GM21390 (cell line): ENCODE results near the gene DNAH3.
"Not testable (repeated sequence)": the region's sequence is repeated elsewhere in the genome, so short reads cannot be mapped to it uniquely, and the experiment has no call there.

Experiments used
- ATAC-seq: cut with Tn5 transposase; IDR thresholded peaks from one replicate; pipeline ENCODE4 v1.9.1; 2021; ENCODE audit not compliant: unreplicated experiment

The DNAH3 gene, protein sequence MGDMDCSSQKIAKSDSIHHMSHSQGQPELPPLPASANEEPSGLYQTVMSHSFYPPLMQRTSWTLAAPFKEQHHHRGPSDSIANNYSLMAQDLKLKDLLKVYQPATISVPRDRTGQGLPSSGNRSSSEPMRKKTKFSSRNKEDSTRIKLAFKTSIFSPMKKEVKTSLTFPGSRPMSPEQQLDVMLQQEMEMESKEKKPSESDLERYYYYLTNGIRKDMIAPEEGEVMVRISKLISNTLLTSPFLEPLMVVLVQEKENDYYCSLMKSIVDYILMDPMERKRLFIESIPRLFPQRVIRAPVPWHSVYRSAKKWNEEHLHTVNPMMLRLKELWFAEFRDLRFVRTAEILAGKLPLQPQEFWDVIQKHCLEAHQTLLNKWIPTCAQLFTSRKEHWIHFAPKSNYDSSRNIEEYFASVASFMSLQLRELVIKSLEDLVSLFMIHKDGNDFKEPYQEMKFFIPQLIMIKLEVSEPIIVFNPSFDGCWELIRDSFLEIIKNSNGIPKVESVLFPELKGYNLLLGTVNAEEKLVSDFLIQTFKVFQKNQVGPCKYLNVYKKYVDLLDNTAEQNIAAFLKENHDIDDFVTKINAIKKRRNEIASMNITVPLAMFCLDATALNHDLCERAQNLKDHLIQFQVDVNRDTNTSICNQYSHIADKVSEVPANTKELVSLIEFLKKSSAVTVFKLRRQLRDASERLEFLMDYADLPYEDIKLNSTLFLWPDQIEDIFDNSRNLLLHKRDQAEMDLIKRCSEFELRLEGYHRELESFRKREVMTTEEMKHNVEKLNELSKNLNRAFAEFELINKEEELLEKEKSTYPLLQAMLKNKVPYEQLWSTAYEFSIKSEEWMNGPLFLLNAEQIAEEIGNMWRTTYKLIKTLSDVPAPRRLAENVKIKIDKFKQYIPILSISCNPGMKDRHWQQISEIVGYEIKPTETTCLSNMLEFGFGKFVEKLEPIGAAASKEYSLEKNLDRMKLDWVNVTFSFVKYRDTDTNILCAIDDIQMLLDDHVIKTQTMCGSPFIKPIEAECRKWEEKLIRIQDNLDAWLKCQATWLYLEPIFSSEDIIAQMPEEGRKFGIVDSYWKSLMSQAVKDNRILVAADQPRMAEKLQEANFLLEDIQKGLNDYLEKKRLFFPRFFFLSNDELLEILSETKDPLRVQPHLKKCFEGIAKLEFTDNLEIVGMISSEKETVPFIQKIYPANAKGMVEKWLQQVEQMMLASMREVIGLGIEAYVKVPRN (N-terminal part only)

DNA sequence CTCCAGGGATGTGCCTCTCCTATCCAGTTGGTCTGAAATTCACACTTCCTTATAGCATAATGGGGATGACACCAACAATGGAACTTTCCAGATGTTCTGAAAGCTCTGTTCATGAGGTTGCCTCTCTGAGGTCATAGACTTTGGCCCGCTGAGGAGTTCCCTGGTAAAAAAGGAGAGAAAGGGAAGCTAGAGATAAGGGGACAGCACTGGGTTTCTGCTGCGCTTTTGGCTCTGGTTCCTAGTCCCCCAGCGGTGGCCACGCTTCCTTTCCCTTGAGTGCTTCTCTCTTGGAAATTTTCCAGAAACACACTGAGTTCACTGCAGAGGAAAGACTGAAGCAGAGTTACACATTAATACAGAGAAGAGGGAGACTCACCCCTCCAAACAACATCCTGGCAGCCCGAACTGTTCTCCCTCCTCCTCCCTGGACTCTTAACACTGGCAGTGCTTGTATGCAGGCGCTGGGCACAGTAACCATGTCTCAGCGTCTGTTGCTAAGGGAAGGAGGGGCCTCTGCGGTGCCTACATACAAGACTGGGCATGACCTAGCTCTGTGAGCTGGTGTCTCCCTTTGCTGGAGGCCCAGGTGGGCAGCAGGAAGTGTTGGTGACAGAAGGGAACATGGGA lies at the start of gene DNAH3:
TSS of gene DNAH3 (minus strand) at position 472 of the 627 bp plus-strand sequence. CDS start 527 bp downstream, outside the sequence.
- ATAC-seq: no peak

DNA sequence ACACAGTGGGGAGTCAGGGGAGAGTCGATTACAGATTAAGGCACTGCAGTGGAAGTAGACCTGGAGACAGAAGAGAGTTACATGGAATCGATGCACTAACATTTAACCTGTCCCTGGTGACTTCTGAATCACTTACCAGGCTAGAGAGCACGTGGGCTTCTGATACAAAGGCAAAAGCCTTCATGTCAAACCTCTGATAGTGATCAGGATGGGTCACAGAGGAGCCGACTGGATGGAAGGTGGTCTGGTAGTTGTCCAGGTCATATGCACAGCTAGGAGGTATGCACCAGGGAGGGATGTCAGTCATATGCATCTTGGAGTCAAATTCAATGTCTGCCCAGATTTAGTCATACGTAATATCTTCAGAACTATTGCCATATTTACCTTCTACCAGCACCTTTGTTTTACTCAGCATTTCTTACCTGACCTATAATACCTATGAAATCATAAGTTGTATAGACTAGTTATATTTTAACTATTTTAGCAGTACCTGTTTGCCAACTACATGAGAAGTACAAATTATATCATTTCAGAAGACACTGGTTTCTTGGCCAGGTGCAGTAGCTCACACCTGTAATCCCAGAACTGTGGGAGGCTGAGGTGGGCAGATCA lies 49.1 kb upstream of the DNAH3 start:
- ATAC-seq: no peak

DNA sequence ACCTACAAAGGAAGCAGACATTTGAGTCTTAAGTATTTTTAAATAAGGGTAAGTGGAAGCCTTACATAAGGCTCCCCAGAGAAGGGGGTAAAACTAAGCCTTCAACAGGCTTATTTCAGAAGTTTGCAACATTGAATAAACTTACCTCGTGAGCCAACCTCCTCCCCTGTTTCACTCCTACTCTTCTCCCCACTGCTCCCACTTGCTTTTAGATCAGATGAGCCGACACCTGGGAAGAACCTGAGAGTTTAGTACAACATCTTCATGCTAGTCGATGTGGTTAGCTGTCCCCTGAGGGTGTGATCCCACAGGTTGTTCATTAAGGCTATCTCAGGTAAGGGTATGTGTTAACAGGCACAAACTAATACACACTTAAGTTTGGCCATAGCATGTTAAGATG lies 47.0 kb upstream of the DNAH3 start:
- ATAC-seq: no peak

DNA sequence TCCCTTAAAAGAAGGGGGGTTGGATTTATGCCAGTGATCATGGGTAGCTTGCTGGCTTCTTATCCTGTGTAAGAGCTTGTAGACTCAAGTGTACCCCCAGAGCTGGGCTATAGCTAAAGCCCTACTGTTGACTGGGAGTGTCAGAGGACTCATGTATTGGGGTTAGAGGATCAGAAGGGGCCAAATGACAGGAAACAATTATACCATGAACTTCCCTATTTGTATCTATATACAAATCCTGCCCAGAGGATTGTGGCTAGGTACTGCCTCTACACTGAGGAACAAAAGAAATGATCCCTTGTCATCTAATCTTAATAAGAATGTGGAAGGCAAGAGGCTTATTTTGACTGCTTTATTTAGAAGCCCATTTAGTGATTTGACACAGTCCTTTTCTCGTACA lies 46.5 kb upstream of the DNAH3 start:
- ATAC-seq: no peak

DNA sequence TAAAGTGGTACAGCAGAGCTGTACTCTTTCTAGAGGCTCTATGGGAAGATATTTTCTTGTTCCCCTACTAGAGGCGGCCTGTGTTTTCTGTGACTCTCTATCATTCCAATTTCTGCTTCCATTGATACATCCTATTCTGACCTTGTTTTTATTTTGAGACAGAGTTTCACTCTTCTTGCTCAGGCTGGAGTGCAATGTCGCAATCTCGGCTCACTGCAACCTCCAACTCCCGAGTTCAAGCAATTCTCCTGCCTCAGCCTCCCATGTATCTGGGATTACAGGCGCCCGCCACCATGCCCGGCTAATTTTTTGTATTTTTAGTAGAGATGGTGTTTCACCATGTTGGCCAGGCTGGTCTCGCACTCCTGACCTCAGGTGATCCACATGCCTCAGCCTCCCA lies 44.7 kb upstream of the DNAH3 start:
- ATAC-seq: not testable (repeated sequence)

DNA sequence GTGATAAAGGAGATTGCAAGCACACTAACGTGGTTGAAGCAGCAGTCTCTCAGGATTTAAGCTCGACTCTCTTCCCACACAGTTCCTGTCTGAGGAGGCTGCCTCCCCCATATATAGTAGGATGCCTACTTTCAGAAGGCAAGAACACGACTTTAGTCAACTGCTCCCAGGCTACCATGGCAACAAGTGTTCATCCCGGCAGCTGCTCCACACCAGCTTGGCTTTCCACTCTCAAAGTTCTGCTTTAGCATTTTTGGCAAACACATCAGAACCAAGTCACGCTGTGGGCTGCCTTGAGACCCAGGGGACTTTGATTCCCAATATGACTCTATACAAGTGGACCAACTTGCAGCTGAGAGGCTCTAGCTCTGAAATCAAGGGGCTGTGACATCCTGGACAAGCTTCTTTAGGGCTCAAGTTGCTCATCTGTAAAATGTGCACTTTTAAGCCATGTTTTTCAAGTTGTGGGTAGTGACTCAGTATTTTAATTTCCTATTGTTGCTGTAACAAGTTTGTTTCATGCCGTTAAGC lies 44.2 kb upstream of the DNAH3 start:
- no peak for ATAC-seq

DNA sequence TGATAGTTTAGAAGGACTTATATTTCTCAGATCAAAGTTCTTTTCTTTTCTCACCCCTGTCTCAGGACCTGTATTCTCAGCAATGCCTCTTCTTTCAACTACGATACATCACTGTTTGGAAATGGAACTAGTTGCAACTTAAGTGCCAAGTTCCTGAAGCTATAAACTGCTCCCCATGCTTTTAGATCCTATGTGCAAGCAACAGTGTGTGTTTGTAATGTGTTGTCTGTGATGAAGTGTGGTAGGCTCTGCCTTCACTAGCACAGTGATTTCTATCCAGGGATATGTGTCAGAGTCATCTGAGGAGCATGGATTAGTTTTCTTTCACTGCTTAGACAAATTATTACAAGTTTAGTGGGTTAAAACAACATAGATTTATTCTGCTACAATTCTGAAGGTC lies 42.3 kb upstream of the DNAH3 start:
- no peak for ATAC-seq

DNA sequence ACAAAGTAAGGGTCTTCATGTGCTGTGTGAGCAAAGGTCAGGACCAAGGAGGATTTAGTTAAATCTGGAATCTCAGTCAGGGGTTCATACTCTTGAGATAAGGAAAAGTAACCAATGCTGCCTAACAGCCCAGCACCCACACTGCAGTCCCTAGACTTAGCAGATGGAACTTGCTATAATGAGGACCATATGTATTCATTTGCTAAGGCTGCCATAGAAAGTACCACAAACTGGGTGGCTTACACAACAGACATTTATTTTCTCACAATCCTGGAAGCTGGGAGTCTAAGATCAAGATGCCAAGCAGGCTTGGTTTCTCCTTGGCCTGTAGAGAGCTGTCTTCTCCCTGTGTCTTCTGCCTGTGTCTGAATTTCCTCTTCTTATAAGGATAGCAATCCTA lies 40.0 kb upstream of the DNAH3 start:
- no peak for ATAC-seq

DNA sequence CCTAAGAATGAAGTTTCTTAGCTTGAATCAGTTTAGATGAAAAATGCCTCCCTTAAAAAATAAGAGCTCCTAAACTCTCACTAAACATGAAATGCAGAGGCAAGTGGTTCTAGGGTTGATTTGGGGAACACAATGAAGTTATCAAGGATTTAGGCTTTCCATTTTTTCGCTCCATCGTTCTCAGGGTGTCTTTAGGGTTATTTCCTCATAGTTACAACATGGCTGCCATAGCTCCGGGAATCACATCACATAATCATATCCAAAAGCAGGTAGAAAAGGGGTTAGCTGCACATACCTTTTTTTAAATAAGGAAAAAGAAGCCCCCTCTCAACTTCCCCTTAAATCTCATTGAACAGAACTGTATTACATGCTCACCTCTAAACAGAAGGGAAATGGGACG lies 39.4 kb upstream of the DNAH3 start:
- ATAC-seq: no peak

DNA sequence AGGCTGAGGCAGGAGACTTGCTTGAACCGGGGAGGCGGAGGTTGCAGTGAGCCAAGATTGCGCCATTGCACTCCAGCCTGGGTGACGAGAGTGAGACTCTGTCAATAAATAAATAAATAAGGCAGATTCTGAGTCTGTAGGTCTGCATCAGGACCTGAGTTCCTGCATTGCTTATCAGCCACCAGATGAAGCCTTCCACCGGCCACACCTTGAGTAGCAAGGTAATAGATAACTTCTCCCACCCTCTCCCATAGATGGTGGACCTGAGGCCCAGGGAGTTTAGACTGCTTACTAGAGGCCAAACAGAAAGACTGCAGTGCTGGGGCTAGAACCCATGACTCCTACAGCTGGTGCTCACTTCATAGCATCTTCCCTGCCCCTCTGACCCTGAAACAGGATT lies 38.7 kb upstream of the DNAH3 start:
- ATAC-seq: no peak

DNA sequence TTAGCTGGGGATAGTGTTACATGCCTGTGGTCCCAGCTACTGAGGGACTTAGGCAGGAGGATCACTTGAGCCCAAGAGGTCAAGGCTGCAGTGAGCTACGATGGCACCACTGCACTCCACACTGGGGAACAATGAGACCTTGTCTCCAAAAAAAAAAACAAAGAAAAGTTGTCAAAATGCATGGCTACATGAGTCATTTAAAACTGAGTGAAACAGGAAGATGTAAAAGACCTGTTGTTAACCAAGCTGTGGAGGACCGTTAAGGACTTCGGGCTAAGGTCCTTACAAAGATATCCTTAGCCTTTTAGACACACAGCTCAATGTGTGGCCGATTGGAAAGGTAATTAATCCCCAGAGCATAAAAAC lies 35.7 kb upstream of the DNAH3 start:
- no peak for ATAC-seq

DNA sequence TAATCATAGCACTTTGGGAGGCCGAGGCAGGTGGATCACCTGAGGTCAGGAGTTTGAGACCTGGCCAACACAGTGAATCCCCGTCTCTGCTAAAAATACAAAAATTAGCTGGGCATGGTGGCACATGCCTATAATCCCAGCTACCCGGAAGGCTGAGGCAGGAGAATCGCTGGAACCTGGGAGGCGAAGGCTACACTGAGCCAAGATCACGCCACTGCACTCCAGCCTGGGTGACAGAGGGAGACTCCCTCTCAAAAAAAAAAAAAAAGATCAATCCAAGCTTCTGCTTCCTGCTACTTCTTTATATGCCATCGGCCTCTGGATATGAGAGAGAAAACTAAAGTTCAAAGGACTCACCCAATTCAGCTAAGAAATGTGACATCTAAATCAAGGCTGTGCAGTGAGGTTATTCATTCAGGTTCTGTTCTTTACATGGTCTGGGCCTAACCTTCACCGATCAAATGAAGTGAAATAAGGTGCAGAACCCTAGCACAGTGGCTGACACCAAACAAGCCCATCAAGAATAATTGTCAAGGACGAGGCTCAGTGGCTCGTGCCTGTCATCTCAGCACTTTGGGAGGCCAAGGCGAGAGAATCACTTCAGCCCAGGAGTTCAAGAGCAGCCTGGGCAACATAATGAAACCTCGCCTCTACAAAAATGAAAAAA lies 35.1 kb upstream of the DNAH3 start:
- ATAC-seq: no peak

DNA sequence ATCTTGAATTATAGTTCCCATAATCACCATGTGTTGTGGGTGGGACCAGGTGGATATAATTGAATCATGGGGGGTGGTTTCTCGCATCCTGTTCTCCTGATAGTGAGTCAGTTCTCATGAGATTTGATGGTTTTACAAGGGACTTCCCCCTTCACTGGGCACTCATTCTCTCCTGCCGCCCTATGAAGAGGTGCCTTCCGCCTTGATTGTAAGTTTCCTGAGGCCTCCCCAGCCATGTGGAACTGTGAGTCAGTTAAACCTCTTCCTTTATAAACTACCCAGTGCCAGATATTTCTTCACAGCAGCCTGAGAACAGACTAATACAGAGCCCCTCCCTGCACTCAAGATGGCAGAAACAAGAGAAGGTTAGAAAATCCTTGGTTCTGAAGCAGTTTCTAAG lies 34.2 kb upstream of the DNAH3 start:
- no peak for ATAC-seq

DNA sequence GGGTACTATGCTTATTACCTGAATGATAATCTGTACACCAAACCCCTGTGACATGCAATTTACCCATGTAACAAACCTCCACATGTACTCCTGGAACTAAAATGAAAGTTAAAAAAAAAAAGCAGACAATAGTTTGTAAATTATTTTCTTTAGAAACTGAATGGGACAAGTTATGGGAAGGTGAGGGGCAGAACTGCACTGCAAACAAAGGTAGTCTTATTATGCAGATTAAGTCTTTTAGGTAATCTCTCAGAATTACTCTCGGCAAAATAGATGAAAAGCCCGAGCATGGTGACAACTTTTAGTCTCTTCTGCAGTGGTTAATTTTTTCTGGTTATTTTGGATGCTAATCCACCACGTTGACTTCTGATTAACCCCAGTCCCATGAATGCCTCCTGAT lies 33.3 kb upstream of the DNAH3 start:
- no peak for ATAC-seq

DNA sequence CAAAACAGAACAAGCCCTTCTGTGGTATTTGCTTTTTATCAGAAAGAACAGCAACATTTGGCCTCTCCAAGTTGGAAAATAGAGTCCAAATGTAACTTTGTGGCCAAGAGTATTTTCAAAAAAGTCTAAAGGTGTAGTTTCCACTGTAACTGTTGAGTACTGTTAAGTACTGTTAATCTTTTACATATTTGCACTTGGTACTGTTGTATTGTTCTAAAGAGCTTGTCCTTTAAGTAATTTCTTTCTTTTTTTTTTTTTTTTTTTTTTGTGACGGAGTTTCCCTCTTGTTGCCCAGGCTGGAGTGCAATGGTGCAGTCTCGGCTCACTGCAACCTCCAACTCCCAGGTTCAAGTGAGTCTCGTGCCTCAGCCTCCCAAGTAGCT lies 29.3 kb upstream of the DNAH3 start:
- ATAC-seq: no peak

DNA sequence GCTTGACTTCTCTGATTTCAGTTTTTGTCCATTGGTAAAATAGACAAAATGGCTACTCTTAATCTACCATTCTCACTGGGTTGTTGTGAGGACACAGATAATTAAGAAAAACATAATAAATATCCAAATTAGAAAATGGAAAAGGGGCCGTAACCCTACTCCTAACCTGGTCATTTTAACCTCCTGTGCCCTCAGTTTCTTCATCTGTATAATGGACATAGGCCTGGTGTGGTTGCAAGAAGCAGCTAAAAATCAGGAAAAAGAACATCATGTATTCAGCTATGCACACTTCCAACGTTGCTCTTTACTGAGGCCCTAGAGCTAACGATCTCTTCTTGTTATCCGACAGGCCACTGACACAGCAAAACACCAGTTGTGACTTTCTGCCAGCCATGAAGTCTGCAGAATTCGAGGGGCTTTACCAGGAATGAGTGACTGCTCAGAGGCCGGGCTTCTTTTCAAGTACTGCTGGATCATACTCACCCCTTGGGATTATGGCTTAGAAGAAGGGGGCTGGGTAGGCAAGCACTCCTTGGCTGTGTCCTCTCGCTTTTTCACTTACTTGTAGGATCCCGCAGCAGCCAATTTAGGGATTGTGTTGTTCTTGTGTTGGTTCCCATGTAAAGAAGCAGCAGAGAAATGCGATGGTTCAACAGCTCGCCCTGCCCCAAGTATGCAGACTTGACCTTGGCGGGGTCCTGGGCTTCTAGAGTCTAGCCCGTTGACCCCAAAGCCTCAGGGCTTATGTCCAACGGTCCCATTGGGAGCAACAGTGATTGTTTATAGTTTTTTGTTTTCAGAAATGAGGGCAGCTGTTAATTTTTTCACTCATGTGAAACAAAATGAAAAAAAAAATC lies 28.7 kb upstream of the DNAH3 start:
- no peak for ATAC-seq

DNA sequence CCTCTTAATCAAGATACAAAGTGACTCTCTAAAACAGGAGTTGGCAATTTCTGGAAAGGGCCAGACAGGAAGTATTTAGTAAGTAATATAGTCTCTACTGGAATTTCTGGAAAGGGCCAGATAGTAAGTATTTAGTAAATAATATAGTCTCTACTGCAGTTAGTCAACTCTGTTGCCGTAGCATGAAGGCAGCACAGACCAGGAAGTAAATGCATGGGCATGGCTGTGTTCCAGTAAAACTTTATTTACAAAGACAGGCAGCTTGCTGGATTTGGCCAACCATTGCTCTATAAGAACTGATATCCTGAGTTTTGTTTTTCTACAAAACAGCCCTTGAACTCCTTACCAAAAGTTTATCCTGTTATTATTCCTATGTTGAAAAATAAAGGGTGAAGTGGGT lies 24.8 kb upstream of the DNAH3 start:
- ATAC-seq: no peak

DNA sequence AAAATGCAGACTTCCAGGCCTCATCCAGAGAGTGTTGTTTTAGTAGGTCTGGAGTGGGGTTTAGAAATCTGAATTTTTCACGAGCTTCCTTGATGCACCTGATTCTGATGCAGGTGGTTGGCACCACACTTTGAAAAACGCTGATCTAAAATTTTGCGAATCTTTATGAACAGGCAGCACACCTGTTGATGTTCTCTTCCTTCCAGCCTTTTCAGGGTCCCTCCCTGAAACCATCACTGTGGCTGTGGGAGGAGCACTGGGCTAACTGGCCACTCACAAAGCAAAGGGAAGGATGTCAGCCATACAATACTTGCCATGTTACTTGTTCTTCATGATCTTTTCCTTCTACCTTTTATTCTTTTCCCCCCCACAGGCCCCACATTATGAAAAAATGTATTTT lies 22.0 kb upstream of the DNAH3 start:
- ATAC-seq: no peak

DNA sequence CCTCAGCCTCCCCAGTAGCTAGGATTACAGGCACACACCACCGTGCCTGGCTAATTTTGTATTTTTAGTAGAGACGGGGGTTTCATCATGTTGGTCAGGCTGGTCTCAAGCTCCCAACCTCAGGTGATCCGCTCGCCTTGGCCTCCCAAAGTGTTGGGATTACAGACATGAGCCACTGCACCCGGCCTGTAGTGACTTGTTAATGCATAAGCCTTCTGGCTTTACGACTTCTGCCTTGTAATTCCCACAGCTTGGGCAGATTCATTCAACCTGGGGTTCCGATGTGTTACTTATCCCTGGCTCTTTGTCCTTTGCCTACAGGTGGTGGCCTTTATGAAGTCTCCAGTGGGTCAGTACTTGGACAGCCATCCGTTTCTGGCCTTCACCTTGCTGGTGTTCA lies 19.5 kb upstream of the DNAH3 start:
- ATAC-seq: not testable (repeated sequence)
